ENCODE data around the gene RPS2.

The RPS2 gene

DNA sequence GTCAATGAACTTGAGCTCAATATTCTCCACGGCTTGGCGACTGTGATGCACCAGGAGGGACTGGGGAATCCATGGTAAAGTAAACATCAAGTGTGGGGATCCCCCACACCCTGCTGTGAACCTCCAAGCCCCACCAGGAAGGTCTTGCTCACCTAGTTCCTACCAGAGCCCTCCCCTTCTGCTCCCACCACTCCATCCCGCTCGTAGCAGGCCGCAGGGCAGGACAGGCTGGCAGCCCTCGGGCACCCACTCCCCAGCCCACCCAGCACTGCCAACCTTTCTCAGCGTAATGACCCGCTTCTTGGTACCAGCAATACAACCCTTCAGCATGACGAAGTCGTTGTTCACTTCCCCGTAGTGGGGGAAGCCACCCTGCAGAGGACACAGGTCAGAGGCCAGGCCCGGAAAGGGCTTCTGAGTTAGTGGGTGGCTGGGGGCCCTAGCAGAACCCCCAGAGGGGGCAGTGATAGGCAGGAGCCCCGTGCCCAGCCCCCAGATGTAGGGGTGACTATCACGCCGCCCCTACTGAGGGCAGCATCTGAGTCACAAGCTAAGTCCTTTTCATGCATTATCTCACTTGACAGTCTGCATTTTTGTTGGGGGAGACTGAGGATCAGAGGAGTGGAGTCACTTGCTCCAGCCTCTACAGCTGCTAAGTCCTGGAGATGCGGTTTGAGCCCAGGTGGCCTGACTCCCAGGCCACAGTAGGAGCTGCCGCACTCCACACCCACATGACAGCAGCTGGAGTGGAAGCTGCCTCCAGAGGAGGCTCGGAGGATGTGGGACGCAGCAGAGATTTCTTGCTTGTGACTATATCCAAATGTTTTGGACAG lies 18.9 kb downstream of the RPS2 start:
- no peak for ATAC-seq
- TF ChIP-seq TCF4 (CRISPR knock-in tag; IDR thresholded peaks at IDR 0.05; ENCODE audit: borderline replicate concordance) (no peak), ESRRG (CRISPR knock-in tag; IDR thresholded peaks at IDR 0.05) (no peak), ARNTL (CRISPR knock-in tag; IDR thresholded peaks at IDR 0.05; ENCODE audit: borderline replicate concordance, low read depth) (no peak), TOX (CRISPR knock-in tag; IDR thresholded peaks at IDR 0.05; ENCODE audit: borderline replicate concordance) (no peak), OSR1 (CRISPR knock-in tag; IDR thresholded peaks at IDR 0.05) (no peak), PATZ1 (CRISPR knock-in tag; IDR thresholded peaks at IDR 0.05; ENCODE audit: borderline replicate concordance) (no peak), CREB5 (CRISPR knock-in tag; IDR thresholded peaks at IDR 0.05; ENCODE audit: low read depth) (no peak), CSDC2 (CRISPR knock-in tag; IDR thresholded peaks at IDR 0.05) (no peak), RARB (CRISPR knock-in tag; IDR thresholded peaks at IDR 0.05) (no peak), TSHZ2 (CRISPR knock-in tag; IDR thresholded peaks at IDR 0.05) (no peak), ZFP3 (CRISPR knock-in tag; IDR thresholded peaks at IDR 0.05) (no peak), ZNF8 (CRISPR knock-in tag; IDR thresholded peaks at IDR 0.05) (no peak), SNAI2 (CRISPR knock-in tag; IDR thresholded peaks at IDR 0.05) (no peak), PPARA (CRISPR knock-in tag; IDR thresholded peaks at IDR 0.05; ENCODE audit: borderline replicate concordance) (no peak), ZFP30 (CRISPR knock-in tag; IDR thresholded peaks at IDR 0.05) (no peak), BACH2 (CRISPR knock-in tag; IDR thresholded peaks at IDR 0.05; ENCODE audit: borderline replicate concordance) (no peak), ZNF70 (CRISPR knock-in tag; IDR thresholded peaks at IDR 0.05) (no peak), ZC3H10 (CRISPR knock-in tag; IDR thresholded peaks at IDR 0.05) (no peak), GLIS3 (CRISPR knock-in tag; IDR thresholded peaks at IDR 0.05) (no peak)
- TF ChIP-seq, protein P1, sequence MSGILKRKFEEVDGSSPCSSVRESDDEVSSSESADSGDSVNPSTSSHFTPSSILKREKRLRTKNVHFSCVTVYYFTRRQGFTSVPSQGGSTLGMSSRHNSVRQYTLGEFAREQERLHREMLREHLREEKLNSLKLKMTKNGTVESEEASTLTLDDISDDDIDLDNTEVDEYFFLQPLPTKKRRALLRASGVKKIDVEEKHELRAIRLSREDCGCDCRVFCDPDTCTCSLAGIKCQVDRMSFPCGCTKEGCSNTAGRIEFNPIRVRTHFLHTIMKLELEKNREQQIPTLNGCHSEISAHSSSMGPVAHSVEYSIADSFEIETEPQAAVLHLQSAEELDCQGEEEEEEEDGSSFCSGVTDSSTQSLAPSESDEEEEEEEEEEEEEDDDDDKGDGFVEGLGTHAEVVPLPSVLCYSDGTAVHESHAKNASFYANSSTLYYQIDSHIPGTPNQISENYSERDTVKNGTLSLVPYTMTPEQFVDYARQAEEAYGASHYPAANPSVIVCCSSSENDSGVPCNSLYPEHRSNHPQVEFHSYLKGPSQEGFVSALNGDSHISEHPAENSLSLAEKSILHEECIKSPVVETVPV (CRISPR knock-in tag; IDR thresholded peaks at IDR 0.05): no peak

- TF ChIP-seq CSDC2 (CRISPR knock-in tag; IDR thresholded peaks at IDR 0.05): no peak
- TF ChIP-seq ZNF8 (CRISPR knock-in tag; IDR thresholded peaks at IDR 0.05): no peak
- ATAC-seq: no peak
Observed at GRCh38 chr16:1944612-1945199, 19.9 kb downstream of the RPS2 start.

GRCh38 chr16:1942810-1943726 lies 21.6 kb downstream of the RPS2 start, which contains the start of gene MSRB1:
MSRB1 (minus strand) TSS chr16:1943199; CDS start chr16:1943156, 43 bp downstream.
- peak; percentile 97 for ATAC-seq
- TF ChIP-seq GLIS3 (CRISPR knock-in tag; IDR thresholded peaks at IDR 0.05): no peak

Data from SK-N-SH treated with all-trans-retinoic acid at 6 μM for 48 hours (cell line).